ENCODE measurements around the gene HEPN1.

GRCh38 chr11:124886476-124886875, 32.6 kb upstream of the HEPN1 start:
- TF ChIP-seq ZNF354C (tag by site-specific recombination; IDR thresholded peaks at IDR 0.05; ENCODE audit: borderline replicate concordance, low read depth) (no peak), ZNF596 (tag by site-specific recombination; IDR thresholded peaks at IDR 0.05) (no peak)
